PC-9 (cell line): ENCODE data around the gene ERVW-1.

Source experiments
- EZH2 ChIP-seq: fragments of 200-600 bp; sonication (generic); IDR thresholded peaks from 2 replicates; pipeline ENCODE4 v1.8.0; 2017; ENCODE audit warnings: antibody characterized with exemption, low read depth
- TF ChIP-seq, protein P1 (sequence below): fragments of 200-600 bp; sonication (generic); conservative IDR thresholded peaks from 2 replicates; pipeline ENCODE4 v1.6.1; 2017; ENCODE audit warnings: mixed run types, antibody characterized with exemption, mild to moderate bottlenecking, moderate library complexity

DNA sequence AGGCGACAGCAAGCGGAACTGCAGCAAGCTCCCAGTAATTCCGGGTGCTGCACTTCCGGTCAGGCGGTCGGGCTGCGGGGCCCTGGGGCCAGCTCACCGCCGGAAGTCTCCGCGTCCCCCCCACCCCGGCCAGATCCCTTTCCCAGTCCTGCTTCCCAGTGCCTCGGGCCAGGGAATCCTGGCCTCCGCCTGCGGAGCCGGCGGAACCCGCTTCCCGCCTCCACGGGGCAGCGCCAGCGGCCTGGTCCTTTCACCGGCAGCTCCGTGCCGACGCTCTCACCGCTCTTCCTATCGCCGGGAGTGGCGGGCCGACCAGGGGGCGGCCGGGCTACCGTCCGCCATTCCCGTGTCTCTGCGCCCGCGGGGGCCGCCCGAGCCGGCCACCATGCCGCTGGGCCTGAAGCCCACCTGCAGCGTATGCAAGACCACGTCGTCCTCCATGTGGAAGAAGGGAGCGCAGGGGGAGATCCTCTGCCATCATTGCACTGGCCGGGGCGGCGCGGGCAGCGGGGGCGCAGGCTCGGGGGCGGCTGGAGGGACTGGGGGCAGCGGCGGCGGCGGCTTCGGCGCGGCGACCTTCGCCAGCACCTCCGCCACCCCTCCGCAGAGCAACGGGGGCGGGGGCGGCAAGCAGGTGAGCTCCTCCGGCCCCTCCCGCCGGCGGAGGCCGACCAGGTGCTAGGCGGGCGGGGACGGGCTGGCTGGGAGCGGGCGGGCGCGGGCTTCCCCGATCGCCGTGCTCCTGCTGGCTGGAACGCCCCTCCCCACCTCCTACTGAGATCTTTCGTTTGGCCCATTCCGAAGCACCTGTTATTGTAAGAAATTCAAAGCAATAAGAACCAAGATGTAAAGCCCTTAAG, 30.2 kb downstream of the ERVW-1 start, which contains the start of gene GATAD1:
- TF ChIP-seq, protein P1, sequence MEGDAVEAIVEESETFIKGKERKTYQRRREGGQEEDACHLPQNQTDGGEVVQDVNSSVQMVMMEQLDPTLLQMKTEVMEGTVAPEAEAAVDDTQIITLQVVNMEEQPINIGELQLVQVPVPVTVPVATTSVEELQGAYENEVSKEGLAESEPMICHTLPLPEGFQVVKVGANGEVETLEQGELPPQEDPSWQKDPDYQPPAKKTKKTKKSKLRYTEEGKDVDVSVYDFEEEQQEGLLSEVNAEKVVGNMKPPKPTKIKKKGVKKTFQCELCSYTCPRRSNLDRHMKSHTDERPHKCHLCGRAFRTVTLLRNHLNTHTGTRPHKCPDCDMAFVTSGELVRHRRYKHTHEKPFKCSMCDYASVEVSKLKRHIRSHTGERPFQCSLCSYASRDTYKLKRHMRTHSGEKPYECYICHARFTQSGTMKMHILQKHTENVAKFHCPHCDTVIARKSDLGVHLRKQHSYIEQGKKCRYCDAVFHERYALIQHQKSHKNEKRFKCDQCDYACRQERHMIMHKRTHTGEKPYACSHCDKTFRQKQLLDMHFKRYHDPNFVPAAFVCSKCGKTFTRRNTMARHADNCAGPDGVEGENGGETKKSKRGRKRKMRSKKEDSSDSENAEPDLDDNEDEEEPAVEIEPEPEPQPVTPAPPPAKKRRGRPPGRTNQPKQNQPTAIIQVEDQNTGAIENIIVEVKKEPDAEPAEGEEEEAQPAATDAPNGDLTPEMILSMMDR = peak; percentile 86; the same call in 1 of the 2 replicates
- no peak for TF ChIP-seq EZH2
